A549 (cell line): ENCODE results near the gene BANF2.

Experiments
- BHLHE40 ChIP-seq: IDR thresholded peaks from 2 replicates; pipeline ENCODE4 v1.6.1; 2012; ENCODE audit warnings: low read depth, low read length, inconsistent platforms
- CBX2 ChIP-seq: fragments of 200-600 bp; sonication (generic); IDR thresholded peaks from 2 replicates; pipeline ENCODE4 v1.6.1; 2016; ENCODE audit warnings: low read depth, mild to moderate bottlenecking, borderline replicate concordance
- CHD2 ChIP-seq: fragments of 150-350 bp; IDR thresholded peaks from 2 replicates; pipeline ENCODE4 v1.6.1; 2014; ENCODE audit warnings: low read length; ENCODE audit not compliant: partially characterized antibody
- EP300 ChIP-seq, 2 experiments: fragments of >200 bp; sonication (Bioruptor Twin); formaldehyde crosslinking; IDR thresholded peaks; 2 replicates in 1 of 2; 3 replicates in 1 of 2; pipeline ENCODE4 v1.6.1; 2016 to 2017
- HDAC2 ChIP-seq: fragments of 200-600 bp; sonication (generic); IDR thresholded peaks from 2 replicates; pipeline ENCODE4 v1.6.1; 2016
- KDM5A ChIP-seq: fragments of 200-600 bp; sonication (generic); IDR thresholded peaks from 2 replicates; pipeline ENCODE4 v1.6.1; 2016; ENCODE audit warnings: antibody characterized with exemption, mild to moderate bottlenecking
- MAZ ChIP-seq: fragments of 150-350 bp; IDR thresholded peaks from 2 replicates; pipeline ENCODE4 v1.6.1; 2014; ENCODE audit warnings: antibody characterized with exemption, low read depth, low read length, borderline replicate concordance
- POLR2A ChIP-seq: IDR thresholded peaks from 2 replicates; pipeline ENCODE4 v1.6.1; 2012; ENCODE audit warnings: mild to moderate bottlenecking, low read length
- POLR2AphosphoS2 ChIP-seq: conservative IDR thresholded peaks from 2 replicates; pipeline ENCODE4 v1.6.1; 2012; ENCODE audit warnings: low read length, improper control_type of control experiment, inconsistent platforms
- RAD21 ChIP-seq, 2 experiments: fragments of >200 bp in 1 of 2; sonication (Bioruptor Twin) in 1 of 2; formaldehyde crosslinking in 1 of 2; IDR thresholded peaks in 1 of 2; conservative IDR thresholded peaks in 1 of 2; 2 replicates in 1 of 2; 3 replicates in 1 of 2; pipeline ENCODE4 v1.6.1; 2012 to 2018; ENCODE audit warnings: inconsistent platforms in 1 of 2
- SREBF2 ChIP-seq: fragments of 450-650 bp; IDR thresholded peaks from 2 replicates; pipeline ENCODE4 v1.6.1; 2014; ENCODE audit warnings: mild to moderate bottlenecking, moderate library complexity
- ZNF302 ChIP-seq: fragments of 250-450 bp; sonication (Bioruptor Pico); IDR thresholded peaks from 2 replicates; pipeline ENCODE4 v1.9.0; 2021; ENCODE audit warnings: inconsistent platforms, mild to moderate bottlenecking, moderate library complexity
- TF ChIP-seq, protein P1 (sequence below): fragments of >200 bp; sonication (Bioruptor Twin); formaldehyde crosslinking; IDR thresholded peaks from 3 replicates; pipeline ENCODE4 v1.5.1; 2016
- TF ChIP-seq, protein P2 (sequence below): fragments of 200-600 bp; sonication (generic); IDR thresholded peaks from 2 replicates; pipeline ENCODE4 v1.6.1; 2016; ENCODE audit warnings: antibody characterized with exemption, mild to moderate bottlenecking, moderate library complexity

DNA sequence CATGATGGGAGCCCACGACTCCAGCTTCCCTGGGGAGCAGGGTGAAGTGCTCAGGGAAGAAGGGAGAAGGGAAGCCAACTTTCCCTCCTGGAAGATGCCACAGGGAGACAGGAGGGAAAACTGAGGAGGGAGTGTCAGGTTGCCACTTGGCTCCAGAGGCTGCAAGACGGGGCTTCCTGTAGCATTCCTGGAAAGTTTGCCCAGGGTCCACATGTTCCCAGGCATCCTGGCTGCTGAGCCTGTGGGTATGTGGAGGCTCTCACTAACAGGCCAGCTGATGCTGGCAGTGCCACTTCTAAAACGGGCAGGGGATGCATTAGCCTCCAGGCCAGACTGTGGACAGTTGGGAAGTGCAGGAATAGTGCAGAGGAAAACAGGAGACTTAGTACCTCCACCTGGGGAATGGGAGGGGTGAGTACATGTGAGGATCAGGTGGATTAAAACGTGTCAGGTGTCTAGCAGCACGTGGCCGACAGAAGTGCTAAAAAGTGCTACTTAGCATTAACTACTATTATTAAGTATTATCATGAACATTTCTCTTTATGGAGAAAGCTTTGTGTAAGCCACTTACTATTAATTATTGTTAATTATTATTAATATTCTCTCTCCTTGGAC lies 33.2 kb downstream of the BANF2 start:
- TF ChIP-seq, protein P1, sequence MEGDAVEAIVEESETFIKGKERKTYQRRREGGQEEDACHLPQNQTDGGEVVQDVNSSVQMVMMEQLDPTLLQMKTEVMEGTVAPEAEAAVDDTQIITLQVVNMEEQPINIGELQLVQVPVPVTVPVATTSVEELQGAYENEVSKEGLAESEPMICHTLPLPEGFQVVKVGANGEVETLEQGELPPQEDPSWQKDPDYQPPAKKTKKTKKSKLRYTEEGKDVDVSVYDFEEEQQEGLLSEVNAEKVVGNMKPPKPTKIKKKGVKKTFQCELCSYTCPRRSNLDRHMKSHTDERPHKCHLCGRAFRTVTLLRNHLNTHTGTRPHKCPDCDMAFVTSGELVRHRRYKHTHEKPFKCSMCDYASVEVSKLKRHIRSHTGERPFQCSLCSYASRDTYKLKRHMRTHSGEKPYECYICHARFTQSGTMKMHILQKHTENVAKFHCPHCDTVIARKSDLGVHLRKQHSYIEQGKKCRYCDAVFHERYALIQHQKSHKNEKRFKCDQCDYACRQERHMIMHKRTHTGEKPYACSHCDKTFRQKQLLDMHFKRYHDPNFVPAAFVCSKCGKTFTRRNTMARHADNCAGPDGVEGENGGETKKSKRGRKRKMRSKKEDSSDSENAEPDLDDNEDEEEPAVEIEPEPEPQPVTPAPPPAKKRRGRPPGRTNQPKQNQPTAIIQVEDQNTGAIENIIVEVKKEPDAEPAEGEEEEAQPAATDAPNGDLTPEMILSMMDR, result no peak
- no peak for TF ChIP-seq KDM5A
- no peak for TF ChIP-seq RAD21 (conservative IDR thresholded peaks at IDR 0.05 in 1 of 2, IDR thresholded peaks at IDR 0.05 in 1 of 2)
- TF ChIP-seq ZNF302, result no peak
- TF ChIP-seq POLR2A, result no peak
- no peak for TF ChIP-seq POLR2AphosphoS2
- no peak for TF ChIP-seq EP300 (IDR thresholded peaks at IDR 0.05)
- TF ChIP-seq, protein P2, sequence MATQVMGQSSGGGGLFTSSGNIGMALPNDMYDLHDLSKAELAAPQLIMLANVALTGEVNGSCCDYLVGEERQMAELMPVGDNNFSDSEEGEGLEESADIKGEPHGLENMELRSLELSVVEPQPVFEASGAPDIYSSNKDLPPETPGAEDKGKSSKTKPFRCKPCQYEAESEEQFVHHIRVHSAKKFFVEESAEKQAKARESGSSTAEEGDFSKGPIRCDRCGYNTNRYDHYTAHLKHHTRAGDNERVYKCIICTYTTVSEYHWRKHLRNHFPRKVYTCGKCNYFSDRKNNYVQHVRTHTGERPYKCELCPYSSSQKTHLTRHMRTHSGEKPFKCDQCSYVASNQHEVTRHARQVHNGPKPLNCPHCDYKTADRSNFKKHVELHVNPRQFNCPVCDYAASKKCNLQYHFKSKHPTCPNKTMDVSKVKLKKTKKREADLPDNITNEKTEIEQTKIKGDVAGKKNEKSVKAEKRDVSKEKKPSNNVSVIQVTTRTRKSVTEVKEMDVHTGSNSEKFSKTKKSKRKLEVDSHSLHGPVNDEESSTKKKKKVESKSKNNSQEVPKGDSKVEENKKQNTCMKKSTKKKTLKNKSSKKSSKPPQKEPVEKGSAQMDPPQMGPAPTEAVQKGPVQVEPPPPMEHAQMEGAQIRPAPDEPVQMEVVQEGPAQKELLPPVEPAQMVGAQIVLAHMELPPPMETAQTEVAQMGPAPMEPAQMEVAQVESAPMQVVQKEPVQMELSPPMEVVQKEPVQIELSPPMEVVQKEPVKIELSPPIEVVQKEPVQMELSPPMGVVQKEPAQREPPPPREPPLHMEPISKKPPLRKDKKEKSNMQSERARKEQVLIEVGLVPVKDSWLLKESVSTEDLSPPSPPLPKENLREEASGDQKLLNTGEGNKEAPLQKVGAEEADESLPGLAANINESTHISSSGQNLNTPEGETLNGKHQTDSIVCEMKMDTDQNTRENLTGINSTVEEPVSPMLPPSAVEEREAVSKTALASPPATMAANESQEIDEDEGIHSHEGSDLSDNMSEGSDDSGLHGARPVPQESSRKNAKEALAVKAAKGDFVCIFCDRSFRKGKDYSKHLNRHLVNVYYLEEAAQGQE, result no peak
- TF ChIP-seq SREBF2, result no peak
- no peak for TF ChIP-seq MAZ
- TF ChIP-seq BHLHE40, result no peak
- TF ChIP-seq HDAC2, result no peak
- no peak for TF ChIP-seq CBX2
- TF ChIP-seq CHD2, result no peak
